GM21619 (cell line): ENCODE results near the gene VAMP2.
A peak's percentile ranks its signal among the peaks of the same experiment; 100 is the strongest.

Experiments used
- ATAC-seq: cut with Tn5 transposase; IDR thresholded peaks from one replicate; pipeline ENCODE4 v1.9.1; 2021; ENCODE audit not compliant: unreplicated experiment

Gene VAMP2

GRCh38 chr17:8143581-8144400 is 19.0 kb downstream of the VAMP2 start:
- no peak for ATAC-seq

- no peak for ATAC-seq
Measured at GRCh38 chr17:8142887-8143580, 19.7 kb downstream of the VAMP2 start.

DNA sequence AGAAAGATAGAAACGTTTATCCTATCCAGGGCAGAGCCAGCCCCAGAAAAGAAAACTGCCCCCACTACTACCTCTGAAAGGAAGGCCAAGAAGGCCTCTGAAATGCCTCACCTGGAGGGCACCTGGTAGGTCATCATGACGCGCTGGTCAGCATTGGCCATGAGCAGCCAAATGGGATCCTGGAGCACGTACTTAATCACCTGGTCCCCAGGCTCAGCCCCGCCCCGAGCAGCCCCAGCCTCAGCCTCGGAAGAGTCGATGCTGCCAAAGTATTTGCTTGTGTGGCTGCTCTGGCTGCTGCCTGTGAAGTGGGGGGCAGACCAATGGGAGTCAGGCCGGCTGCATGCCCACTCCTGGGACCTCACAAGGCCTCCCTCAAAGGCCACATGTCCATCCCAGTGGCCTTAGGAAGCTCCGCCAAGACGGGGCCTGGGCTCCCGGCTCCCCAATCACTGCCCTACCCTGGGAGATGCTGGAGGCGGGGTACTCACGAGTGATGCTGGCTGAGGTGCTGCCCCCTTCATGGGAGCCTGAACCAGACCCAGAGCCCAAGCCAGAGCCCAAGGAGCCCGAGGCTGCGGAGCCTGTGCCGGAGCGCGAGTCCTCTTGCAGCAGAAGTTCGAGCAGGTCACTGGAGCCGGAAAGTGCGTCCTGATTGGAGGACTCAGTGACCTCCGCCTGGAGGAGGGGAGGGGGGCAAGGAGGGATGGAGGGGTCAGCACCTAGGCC is 20.4 kb downstream of the VAMP2 start:
- no peak for ATAC-seq

GRCh38 chr17:8141741-8142140 is 21.0 kb downstream of the VAMP2 start:
- no peak for ATAC-seq

DNA sequence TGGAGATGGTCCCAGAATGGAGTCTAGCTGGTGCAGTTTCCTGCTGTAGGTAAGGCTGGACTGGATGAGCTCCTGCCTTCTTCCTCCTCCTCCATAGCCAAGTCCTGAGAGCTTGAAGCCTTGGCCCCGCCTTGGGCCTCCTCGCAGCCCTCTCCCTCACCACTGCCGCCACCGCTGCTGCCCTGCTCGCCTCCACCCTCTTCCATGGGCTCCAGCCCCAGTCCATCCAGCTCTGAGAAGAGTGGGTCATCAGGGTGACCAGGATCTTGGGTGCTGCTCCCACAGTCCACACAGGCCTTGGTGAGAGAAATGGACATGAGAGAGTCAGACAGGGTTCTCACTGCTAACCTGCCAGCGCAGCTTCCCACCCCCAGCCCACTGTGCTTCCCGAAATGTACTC is 21.7 kb downstream of the VAMP2 start:
- no peak for ATAC-seq

GRCh38 chr17:8140065-8141029 is 22.4 kb downstream of the VAMP2 start:
- no peak for ATAC-seq

DNA sequence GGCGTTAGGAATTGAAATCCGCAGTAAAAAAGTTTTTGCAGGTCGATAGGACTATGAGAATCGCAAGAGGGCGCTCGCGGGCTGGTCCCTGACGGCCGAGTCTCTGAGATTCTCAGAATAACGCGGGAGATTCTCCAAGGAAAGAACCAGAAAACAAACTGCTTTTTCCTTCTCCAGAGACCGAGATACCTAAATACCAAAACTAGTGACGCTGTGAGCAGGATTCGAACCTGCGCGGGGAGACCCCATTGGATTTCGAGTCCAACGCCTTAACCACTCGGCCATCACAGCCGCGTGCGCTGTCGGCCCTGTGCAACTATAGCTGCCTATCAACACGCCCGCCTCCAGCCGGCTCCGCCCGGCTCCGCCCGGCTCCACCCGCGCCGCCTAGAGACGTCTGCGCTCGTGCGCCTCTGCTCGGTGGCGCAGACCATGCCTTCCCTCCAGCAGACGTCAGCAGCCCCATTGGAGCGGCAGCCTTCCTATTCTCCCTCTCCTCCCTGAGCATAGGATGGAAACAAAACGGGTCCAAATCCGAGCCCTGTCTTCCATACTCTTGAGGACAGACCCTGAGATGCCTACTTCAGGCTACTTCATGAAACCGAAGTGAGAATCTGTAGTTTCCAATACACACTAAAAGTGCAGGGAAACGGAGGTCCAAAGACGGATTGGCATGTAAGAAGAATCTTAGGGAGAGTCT is 23.9 kb downstream of the VAMP2 start:
- peak; percentile 75 for ATAC-seq

DNA sequence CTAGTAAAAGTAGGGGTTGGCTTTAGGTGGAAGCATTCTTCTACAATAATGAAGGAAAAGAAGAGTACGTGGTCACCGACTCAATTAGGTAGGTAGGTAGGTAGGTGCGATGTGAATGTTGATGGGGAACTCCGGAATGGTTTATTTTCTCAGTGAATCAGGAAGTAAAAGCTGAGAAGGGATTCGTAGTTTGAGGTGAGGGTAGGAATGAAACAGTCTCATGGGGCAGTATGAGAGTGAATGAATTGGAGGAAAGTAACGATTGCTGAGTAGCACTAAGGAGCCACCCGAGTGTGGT is 24.4 kb downstream of the VAMP2 start:
- no peak for ATAC-seq

GRCh38 chr17:8137645-8138373 is 24.9 kb downstream of the VAMP2 start:
- no peak for ATAC-seq

- ATAC-seq, result no peak
Measured at GRCh38 chr17:8133941-8134340, 28.8 kb downstream of the VAMP2 start.

DNA sequence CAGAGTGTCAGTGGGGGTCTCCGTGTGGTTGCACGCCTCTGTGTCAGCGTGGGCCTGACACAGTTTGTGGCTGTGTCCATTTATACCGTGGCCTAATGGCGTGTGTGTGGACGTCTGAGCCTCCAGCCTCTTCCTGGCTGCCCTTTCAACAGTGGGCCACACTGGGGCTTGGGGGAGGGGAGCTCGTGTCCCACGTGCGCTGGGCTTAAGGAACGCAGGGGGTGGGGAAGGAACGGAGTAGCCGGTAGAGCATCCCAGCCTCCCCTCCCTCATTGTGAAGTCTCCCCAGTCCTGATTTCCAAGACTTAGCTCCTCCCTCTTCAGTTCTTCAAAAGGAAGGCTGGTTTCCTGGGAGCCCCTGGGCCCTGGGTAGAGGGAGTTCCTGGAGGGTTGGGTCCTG is 29.3 kb downstream of the VAMP2 start:
- ATAC-seq, result no peak

DNA sequence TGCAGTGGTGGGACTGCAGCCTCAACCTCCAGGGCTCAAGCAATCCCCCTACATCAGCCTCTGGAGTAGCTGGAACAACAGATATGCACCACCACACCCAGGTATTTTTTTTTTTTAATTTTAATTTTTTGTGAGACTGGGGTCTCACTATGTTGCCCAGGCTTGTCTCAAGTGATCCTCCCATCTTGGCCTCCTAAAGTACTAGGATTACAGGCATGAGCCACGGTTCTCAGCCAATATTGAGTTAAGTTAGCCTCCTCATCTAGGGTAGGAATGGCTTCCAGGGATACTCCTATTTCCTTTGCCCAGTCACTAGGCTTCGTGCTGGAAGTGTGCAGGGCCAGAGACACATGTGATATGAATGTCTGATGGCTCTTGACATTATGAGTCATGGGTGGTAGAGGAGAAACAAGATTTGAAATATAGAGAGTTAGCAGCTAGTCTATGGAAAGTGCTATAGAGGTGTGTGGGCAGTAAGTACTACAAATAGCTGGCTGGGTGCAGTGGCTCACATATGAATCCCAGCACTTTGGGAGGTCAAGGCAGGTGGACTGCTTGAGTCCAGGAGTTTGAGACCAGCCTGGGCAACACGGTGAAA is 30.8 kb downstream of the VAMP2 start:
- no peak for ATAC-seq

DNA sequence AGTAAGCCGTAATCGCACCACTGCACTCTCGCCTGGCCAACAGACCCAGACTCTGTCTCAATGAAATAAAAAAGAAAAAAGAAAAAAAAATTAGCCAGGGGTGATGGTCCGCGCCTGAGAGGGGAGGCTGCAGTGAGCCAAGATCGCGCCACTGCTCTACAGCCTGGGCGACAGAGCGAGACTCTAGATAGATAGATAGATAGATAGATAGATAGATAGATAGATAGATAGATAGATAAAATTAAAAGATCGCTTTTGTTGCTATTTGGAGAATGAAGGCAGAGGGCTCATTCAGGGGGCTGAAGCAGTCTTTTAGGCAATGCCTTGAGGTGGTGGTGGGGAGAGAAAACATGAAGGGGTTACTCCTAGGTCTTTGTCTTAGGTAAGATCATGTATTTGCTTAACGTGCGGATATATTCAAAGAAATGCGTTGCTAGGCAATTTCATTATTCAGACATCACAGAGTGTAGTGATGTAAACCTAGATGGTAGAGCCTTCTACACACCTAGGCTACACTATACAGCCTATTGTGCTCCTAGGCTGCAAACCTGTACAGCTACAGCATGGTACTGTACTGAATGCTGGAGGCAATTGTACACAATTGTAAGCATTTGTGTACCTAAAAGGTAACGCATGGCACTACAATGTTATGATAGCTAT is 34.5 kb downstream of the VAMP2 start:
- ATAC-seq, result no peak

- ATAC-seq, result no peak
Measured at GRCh38 chr17:8126491-8127066, 36.2 kb downstream of the VAMP2 start.

- ATAC-seq, result no peak
Measured at GRCh38 chr17:8125947-8126490, 36.7 kb downstream of the VAMP2 start.

DNA sequence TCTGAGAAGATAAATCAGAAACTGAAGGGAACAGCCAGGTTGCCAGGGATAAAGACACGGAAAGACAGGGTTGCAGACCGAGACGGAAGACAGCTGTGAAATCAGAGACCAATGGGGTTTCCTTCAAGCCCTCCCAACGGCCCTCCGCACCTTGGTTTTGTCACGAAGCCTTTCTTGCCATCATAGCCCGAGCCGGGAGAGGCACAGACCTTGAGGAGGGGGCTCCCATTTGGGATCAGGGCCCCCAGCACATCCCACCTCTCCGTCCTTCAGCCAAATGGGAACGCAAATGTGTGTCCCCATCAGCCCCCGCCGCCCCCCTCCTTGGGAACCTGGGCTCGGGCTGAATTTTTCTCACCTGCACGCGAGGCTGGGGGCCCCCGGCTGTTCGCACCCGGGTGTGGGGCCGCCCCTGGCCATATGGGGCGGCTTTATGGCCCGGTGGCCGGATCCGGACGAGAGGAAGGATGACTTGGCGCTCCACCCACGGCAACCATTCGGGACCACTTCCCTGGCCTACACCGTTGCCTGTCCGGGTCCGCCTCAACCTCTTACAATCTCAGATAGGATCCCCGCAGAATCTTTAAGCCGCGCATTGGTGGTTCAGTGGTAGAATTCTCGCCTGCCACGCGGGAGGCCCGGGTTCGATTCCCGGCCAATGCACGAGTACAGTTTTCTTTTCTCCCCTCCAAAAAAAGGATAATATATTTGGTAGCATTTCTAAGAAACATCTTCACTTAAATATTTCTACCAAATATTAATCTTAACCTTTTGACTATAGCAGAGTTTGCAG is 37.4 kb downstream of the VAMP2 start:
- no peak for ATAC-seq
